K562 (cell line): ENCODE results near the gene MT1E.

ENCODE experiments used
- CTCF ChIP-seq, 3 experiments: IDR thresholded peaks in 2 of 3; conservative IDR thresholded peaks in 1 of 3; 2 replicates each; pipeline ENCODE4 v1.5.1; 2011 to 2012; ENCODE audit warnings: low read length in 3 of 3, mild to moderate bottlenecking in 3 of 3, control low read depth in 2 of 3, improper control_type of control experiment in 1 of 3, inconsistent platforms in 1 of 3, low read depth in 1 of 3, mixed read lengths in 1 of 3, moderate library complexity in 1 of 3; ENCODE audit not compliant: insufficient read depth in 2 of 3
- DDX20 ChIP-seq: fragments of 450-650 bp; IDR thresholded peaks from 2 replicates; pipeline ENCODE4 v1.6.1; 2016; ENCODE audit warnings: missing genetic modification characterization, low read depth, mild to moderate bottlenecking, missing compliant biosample characterization, moderate library complexity
- EZH2 ChIP-seq: IDR thresholded peaks from 2 replicates; pipeline ENCODE4 v1.6.1; 2012; ENCODE audit warnings: low read depth, mild to moderate bottlenecking, inconsistent platforms, low read length, borderline replicate concordance
- GABPB1 ChIP-seq: sonication (generic); formaldehyde crosslinking; IDR thresholded peaks from 2 replicates; pipeline ENCODE4 v1.8.0; 2022; ENCODE audit warnings: mild to moderate bottlenecking, missing genetic modification reagents
- HIVEP1 ChIP-seq: fragments of 250-450 bp; sonication (Bioruptor Pico); IDR thresholded peaks from 2 replicates; pipeline ENCODE4 v1.4.0; 2020; ENCODE audit warnings: mild to moderate bottlenecking
- RBBP5 ChIP-seq: fragments of 200-600 bp; sonication (generic); IDR thresholded peaks from 2 replicates; pipeline ENCODE4 v1.6.1; 2012; ENCODE audit warnings: borderline replicate concordance, mild to moderate bottlenecking, low read length, control low read depth, inconsistent platforms; ENCODE audit not compliant: insufficient read depth, poor library complexity, severe bottlenecking
- SMAD2 ChIP-seq: fragments of 150-350 bp; IDR thresholded peaks from 2 replicates; pipeline ENCODE4 v1.6.1; 2014; ENCODE audit warnings: low read depth, mild to moderate bottlenecking, low read length
- TARDBP ChIP-seq: fragments of 450-650 bp; IDR thresholded peaks from 2 replicates; pipeline ENCODE4 v1.6.1; 2016
- ZNF324 ChIP-seq: fragments of 250-450 bp; sonication (Bioruptor Pico); IDR thresholded peaks from 2 replicates; pipeline ENCODE4 v1.4.0; 2020; ENCODE audit warnings: mild to moderate bottlenecking

- TF ChIP-seq SMAD2 (no peak), HIVEP1 (CRISPR knock-in tag) (no peak), EZH2 (no peak), ZNF324 (CRISPR knock-in tag) (no peak), CTCF (IDR thresholded peaks at IDR 0.05 in 2 of 3, conservative IDR thresholded peaks at IDR 0.05 in 1 of 3; ENCODE audit: insufficient read depth in 2 of 3, low read depth in 1 of 3, low read length in 3 of 3) (no peak), RBBP5 (no peak), TARDBP (no peak), DDX20 (no peak), GABPB1 (no peak)
These were observed 50.2 kb downstream of the MT1E start for GRCh38 chr16:56675685-56676210.
